WTC11 (cell line): Measurements from ENCODE around the gene NOL4L.

Source experiments
- TCF7 ChIP-seq: sonication (generic); formaldehyde crosslinking; IDR thresholded peaks from 2 replicates; pipeline ENCODE4 v1.8.0; 2022; ENCODE audit warnings: mild to moderate bottlenecking, low read depth, missing genetic modification reagents, moderate library complexity
- ZNF232 ChIP-seq: sonication (generic); formaldehyde crosslinking; IDR thresholded peaks from 2 replicates; pipeline ENCODE4 v1.8.0; 2022; ENCODE audit warnings: mild to moderate bottlenecking, missing genetic modification reagents
- ZNF423 ChIP-seq: fragments of 250-450 bp; sonication (Bioruptor Pico); IDR thresholded peaks from 2 replicates; pipeline ENCODE4 v2.1.2; 2022; ENCODE audit warnings: mild to moderate bottlenecking, moderate library complexity

- no peak for TF ChIP-seq ZNF232 (CRISPR knock-in tag)
- no peak for TF ChIP-seq ZNF423 (CRISPR knock-in tag)
- TF ChIP-seq TCF7 (CRISPR knock-in tag), result no peak
Measured at GRCh38 chr20:32418376-32418775, 166.8 kb downstream of the NOL4L start.
